Retina (tissue), 1 donor: Measurements from ENCODE around the gene DCAF11.
A peak's percentile ranks its signal among the peaks of the same experiment; 100 is the strongest.

Experiments
- DNase-seq: peaks from one replicate; pipeline ENCODE4 v3.0.0-alpha.2; 2016

The DCAF11 gene

GRCh38 chr14:24143511-24143910, 28.9 kb downstream of the DCAF11 start:
- no peak for DNase-seq

GRCh38 chr14:24144451-24144850, 29.9 kb downstream of the DCAF11 start:
- DNase-seq, result no peak

GRCh38 chr14:24145219-24145618, 30.6 kb downstream of the DCAF11 start:
- no peak for DNase-seq

GRCh38 chr14:24145690-24146452, 31.3 kb downstream of the DCAF11 start:
- peak; percentile 74 for DNase-seq

- DNase-seq, result peak; percentile 95
Observed at GRCh38 chr14:24146453-24146977, 31.9 kb downstream of the DCAF11 start, which contains the start of gene PSME2. Gene PSME2, minus strand, starts transcription at chr14:24146610. Its CDS starts 29 bp downstream, at chr14:24146581.

GRCh38 chr14:24146978-24147760, 32.6 kb downstream of the DCAF11 start, which contains the start of gene RNF31:
Gene RNF31, plus strand, starts transcription at chr14:24147498. Its CDS starts 201 bp downstream, at chr14:24147699.
- DNase-seq, result peak; percentile 97

GRCh38 chr14:24147761-24148428, 33.3 kb downstream of the DCAF11 start:
- no peak for DNase-seq

- no peak for DNase-seq
Observed at GRCh38 chr14:24149302-24149969, 34.9 kb downstream of the DCAF11 start.

GRCh38 chr14:24150061-24150460, 35.5 kb downstream of the DCAF11 start:
- no peak for DNase-seq

GRCh38 chr14:24150567-24150966, 36.0 kb downstream of the DCAF11 start:
- no peak for DNase-seq

GRCh38 chr14:24150993-24151392, 36.4 kb downstream of the DCAF11 start:
- DNase-seq, result no peak

GRCh38 chr14:24151404-24152080, 37.0 kb downstream of the DCAF11 start:
- no peak for DNase-seq

GRCh38 chr14:24155100-24155499, 40.5 kb downstream of the DCAF11 start:
- no peak for DNase-seq

- no peak for DNase-seq
Observed at GRCh38 chr14:24156840-24157239, 42.3 kb downstream of the DCAF11 start.

GRCh38 chr14:24157331-24157730, 42.8 kb downstream of the DCAF11 start:
- DNase-seq, result no peak

GRCh38 chr14:24159777-24160498, 45.4 kb downstream of the DCAF11 start:
- DNase-seq, result no peak

GRCh38 chr14:24160499-24160849, 45.9 kb downstream of the DCAF11 start:
- no peak for DNase-seq

GRCh38 chr14:24160850-24161804, 46.5 kb downstream of the DCAF11 start, which contains the start of gene IRF9:
Gene IRF9, plus strand, starts transcription at chr14:24161265. Its CDS starts 880 bp downstream, at chr14:24162145.
- DNase-seq, result peak; percentile 96

- DNase-seq, result no peak
Observed at GRCh38 chr14:24162093-24162492, 47.5 kb downstream of the DCAF11 start.

- no peak for DNase-seq
Observed at GRCh38 chr14:24164518-24164991, 50.0 kb downstream of the DCAF11 start.
